Type B pancreatic cell (in vitro differentiated cells): ENCODE data around the gene RAC3. TPM values are rescaled to one million over a fixed set of nuclear protein-coding genes. Genes with fewer than 3 reads are reported as not detected.

Experiments used
- DNase-seq: peaks from one replicate; pipeline ENCODE4 v3.0.0; 2021; ENCODE audit warnings: mixed read lengths; ENCODE audit not compliant: unreplicated experiment; ENCODE audit errors: extremely low spot score
- H3K27ac Mint-ChIP-seq: 2 replicates; pipeline ENCODE4 v1.8.0; 2021; ENCODE audit warnings: mild to moderate bottlenecking, mixed read lengths
- H3K27me3 Mint-ChIP-seq: 2 replicates; pipeline ENCODE4 v1.8.0; 2021; ENCODE audit warnings: mixed read lengths
- H3K36me3 Mint-ChIP-seq: 2 replicates; pipeline ENCODE4 v1.8.0; 2021; ENCODE audit warnings: mixed read lengths
- H3K4me1 Mint-ChIP-seq: one replicate; pipeline ENCODE4 v1.8.0; 2021; ENCODE audit warnings: mixed read lengths; ENCODE audit not compliant: unreplicated experiment
- H3K4me3 Mint-ChIP-seq: 2 replicates; pipeline ENCODE4 v1.8.0; 2021; ENCODE audit warnings: mild to moderate bottlenecking, mixed read lengths
- H3K9me3 Mint-ChIP-seq: 2 replicates; pipeline ENCODE4 v1.8.0; 2021; ENCODE audit warnings: mixed read lengths
- total RNA-seq: library from RNA; stranded (reverse); gene quantifications from 2 replicates; pipeline ENCODE4 v1.2.1, GENCODE V29; 2021; ENCODE audit warnings: low replicate concordance
- TF ChIP-seq, protein P1 (sequence below): fragments of 200-600 bp; sonication (generic); conservative IDR thresholded peaks from 2 replicates; pipeline ENCODE4 v1.5.0; 2021; ENCODE audit warnings: antibody characterized with exemption, mild to moderate bottlenecking

The RAC3 gene
- total RNA-seq, 1 donor from 2014 or later = 51.7 TPM

DNA sequence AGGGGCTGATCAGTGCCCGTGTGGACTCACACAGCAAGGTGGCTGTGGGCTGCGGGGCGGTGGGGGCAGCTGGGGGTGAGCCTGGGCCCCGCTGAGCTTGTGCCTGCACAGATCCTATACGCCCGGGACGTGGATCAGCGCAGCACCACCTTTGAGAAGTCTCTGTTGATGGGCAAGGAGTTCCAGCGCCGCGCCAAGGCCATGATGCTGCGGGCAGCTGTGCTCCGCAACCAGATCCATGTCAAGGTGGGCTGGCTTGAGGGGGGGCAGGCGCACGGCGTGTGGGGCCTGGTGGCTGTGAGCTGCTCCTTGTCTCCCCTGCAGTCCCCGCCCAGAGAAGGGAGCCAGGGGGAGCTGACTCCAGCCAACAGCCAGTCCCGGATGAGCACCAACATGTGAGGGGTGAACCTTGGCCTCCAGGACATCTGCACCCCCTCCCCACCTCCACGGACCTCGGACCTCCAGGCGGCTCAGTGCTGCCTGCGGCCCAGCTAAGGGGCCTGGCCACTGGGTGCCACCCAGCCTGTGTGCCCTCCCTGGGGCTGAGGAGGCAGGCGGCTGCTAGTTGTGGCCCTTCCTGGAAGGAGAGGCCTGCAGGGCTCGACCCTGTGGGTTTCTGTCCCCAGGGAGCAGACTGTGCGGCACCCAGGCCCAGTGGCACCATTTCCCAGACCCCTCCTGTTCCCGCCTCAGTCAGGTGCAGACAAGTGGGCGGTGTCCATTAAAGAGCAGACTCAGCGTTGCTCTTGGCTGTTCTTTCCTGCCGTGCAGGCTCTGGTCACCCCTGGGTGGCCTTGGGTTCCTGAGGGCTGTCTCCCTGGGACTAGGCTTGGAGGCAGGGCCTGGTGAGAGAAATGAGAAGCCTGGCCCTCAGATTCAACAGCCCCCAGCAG is 25.5 kb downstream of the RAC3 start:
- no peak overlapping the region for H3K4me3 Mint-ChIP-seq
- H3K27me3 Mint-ChIP-seq = no peaks in the 10 kb centered on the region
- no peaks in the 10 kb centered on the region for H3K9me3 Mint-ChIP-seq
- DNase-seq = no peak
- H3K27ac Mint-ChIP-seq = no peak overlapping the region
- TF ChIP-seq, protein P1, sequence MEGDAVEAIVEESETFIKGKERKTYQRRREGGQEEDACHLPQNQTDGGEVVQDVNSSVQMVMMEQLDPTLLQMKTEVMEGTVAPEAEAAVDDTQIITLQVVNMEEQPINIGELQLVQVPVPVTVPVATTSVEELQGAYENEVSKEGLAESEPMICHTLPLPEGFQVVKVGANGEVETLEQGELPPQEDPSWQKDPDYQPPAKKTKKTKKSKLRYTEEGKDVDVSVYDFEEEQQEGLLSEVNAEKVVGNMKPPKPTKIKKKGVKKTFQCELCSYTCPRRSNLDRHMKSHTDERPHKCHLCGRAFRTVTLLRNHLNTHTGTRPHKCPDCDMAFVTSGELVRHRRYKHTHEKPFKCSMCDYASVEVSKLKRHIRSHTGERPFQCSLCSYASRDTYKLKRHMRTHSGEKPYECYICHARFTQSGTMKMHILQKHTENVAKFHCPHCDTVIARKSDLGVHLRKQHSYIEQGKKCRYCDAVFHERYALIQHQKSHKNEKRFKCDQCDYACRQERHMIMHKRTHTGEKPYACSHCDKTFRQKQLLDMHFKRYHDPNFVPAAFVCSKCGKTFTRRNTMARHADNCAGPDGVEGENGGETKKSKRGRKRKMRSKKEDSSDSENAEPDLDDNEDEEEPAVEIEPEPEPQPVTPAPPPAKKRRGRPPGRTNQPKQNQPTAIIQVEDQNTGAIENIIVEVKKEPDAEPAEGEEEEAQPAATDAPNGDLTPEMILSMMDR = no peak
- no peaks in the 10 kb centered on the region for H3K36me3 Mint-ChIP-seq
- no peaks in the 10 kb centered on the region for H3K4me1 Mint-ChIP-seq

- H3K36me3 Mint-ChIP-seq = no peaks in the 10 kb centered on the region
- DNase-seq = no peak
- H3K27ac Mint-ChIP-seq = no peak overlapping the region
- TF ChIP-seq, protein P1 = no peak
- H3K4me3 Mint-ChIP-seq = no peak overlapping the region
- no peaks in the 10 kb centered on the region for H3K9me3 Mint-ChIP-seq
- H3K4me1 Mint-ChIP-seq = no peaks in the 10 kb centered on the region
- no peaks in the 10 kb centered on the region for H3K27me3 Mint-ChIP-seq
These were observed 26.9 kb downstream of the RAC3 start for GRCh38 chr17:82058230-82058854.

DNA sequence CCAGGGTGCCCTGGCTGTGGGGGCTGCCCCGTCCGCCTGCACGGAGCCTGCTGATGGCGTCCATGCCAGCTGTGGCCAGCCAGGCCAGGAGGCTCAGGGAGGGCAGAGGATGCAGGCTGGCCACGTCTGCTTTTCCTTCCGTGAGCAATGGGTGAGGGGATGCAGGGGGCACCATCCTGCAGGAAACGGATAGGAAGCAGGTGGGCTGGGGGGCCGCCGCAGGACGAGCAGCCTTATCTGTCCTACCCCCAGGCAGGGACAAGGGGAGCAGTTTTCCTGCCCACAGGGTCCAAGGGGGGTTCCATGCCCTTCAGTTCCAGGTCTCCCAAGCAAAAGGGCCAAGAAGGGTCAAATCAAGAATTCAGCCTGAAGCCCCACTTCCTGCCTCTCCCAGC is 27.4 kb downstream of the RAC3 start:
- Mint-ChIP-seq H3K36me3 (no peaks in the 10 kb centered on the region), H3K27me3 (no peaks in the 10 kb centered on the region), H3K4me3 (no peak overlapping the region), H3K9me3 (no peaks in the 10 kb centered on the region), H3K27ac (no peak overlapping the region), H3K4me1 (no peaks in the 10 kb centered on the region)
- TF ChIP-seq, protein P1 = no peak
- DNase-seq = no peak

DNA sequence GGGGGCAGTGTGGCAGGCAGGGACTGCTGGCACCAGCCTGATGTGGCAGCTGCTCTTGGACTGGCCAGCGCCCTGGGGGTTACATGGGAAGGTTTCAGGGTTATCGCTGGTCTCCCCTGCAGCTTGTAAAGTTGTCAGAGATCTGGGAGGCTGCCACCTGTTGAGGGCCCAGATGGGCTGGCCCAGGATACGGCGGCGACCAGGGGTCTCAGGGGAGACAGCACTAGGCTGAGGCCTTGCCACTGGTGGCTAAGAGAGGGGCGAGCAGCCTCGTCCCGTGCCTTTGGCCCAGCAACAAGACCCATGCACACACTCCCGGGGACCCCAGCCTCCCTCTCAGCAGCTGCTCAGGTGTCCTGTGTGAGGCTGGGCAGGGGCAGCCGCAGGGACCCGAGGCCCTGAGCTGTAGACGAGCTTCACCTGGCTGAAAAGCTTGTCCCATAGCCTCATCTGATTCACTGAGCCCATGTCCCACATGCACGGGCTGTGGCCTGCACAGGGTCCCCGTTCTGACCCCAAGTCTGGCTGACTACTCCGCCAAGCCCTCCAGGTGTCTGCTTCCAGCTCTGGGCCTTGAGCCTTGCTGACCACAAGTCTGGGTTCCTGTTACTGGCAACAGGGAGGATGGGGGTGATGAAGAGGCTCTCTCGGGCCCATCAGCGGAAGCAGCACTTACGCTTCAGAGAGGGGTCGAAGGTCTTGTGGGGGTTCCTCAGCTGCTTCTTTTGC is 28.0 kb downstream of the RAC3 start:
- TF ChIP-seq, protein P1 = no peak
- no peak overlapping the region for H3K4me3 Mint-ChIP-seq
- H3K4me1 Mint-ChIP-seq = no peaks in the 10 kb centered on the region
- H3K27ac Mint-ChIP-seq = no peak overlapping the region
- no peaks in the 10 kb centered on the region for H3K36me3 Mint-ChIP-seq
- no peaks in the 10 kb centered on the region for H3K9me3 Mint-ChIP-seq
- no peaks in the 10 kb centered on the region for H3K27me3 Mint-ChIP-seq
- no peak for DNase-seq

DNA sequence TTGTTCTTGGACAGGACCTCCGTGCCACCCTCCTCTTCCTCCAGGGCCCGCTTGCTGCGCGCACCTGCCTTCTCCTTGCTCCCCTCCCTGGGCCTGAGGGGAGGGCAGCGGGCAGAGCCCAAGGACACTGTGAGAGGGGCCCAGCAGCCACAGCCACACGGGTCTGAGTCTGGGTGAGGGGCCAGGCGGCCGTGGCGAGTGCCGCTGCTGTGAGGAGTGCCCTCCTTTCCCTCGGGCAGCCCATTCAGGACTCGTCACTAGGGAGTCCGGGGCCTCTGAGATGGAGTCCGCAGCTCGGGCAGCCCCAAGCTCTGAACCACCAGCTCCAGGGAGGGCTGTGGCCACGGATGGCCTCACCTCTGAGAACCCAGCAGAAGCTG is 28.5 kb downstream of the RAC3 start:
- H3K27me3 Mint-ChIP-seq = no peaks in the 10 kb centered on the region
- no peaks in the 10 kb centered on the region for H3K4me1 Mint-ChIP-seq
- no peak overlapping the region for H3K4me3 Mint-ChIP-seq
- H3K27ac Mint-ChIP-seq = no peak overlapping the region
- no peaks in the 10 kb centered on the region for H3K36me3 Mint-ChIP-seq
- no peaks in the 10 kb centered on the region for H3K9me3 Mint-ChIP-seq
- no peak for DNase-seq
- TF ChIP-seq, protein P1 = no peak
